MM.1S (cell line): ENCODE results near the gene PHACTR1.

Source experiments
- DNase-seq: peaks from one replicate; pipeline ENCODE4 v3.0.0-alpha.2; 2015
- H2AFZ ChIP-seq: fragments of 300-600 bp; sonication (generic); 2 replicates; pipeline ENCODE4 v1.6.0; 2016; ENCODE audit warnings: antibody characterized with exemption, low read length
- H3F3A ChIP-seq: fragments of 300-600 bp; sonication (generic); 2 replicates; pipeline ENCODE4 v1.6.1; 2016; ENCODE audit warnings: mild to moderate bottlenecking, antibody characterized with exemption, low read length, moderate library complexity, mixed read lengths; ENCODE audit not compliant: insufficient read depth
- H3K27ac ChIP-seq: fragments of 300-600 bp; sonication (generic); 2 replicates; pipeline ENCODE4 v1.5.1; 2016; ENCODE audit warnings: mild to moderate bottlenecking, low read length
- H3K27me3 ChIP-seq: fragments of 300-600 bp; sonication (generic); replicated peaks from 2 replicates; pipeline ENCODE4 v1.6.0; 2016; ENCODE audit warnings: low read length; ENCODE audit not compliant: insufficient read depth
- H3K36me3 ChIP-seq: fragments of 300-600 bp; sonication (generic); replicated peaks from 2 replicates; pipeline ENCODE4 v1.6.1; 2016; ENCODE audit warnings: mild to moderate bottlenecking, low read length, mixed read lengths; ENCODE audit not compliant: insufficient read depth
- H3K4me1 ChIP-seq: fragments of 300-600 bp; sonication (generic); 2 replicates; pipeline ENCODE4 v1.6.1; 2016; ENCODE audit warnings: low read length, mixed read lengths
- H3K4me2 ChIP-seq: fragments of 300-600 bp; sonication (generic); 2 replicates; pipeline ENCODE4 v1.6.0; 2016; ENCODE audit warnings: low read depth, low read length
- H3K4me3 ChIP-seq: fragments of 300-600 bp; sonication (generic); 2 replicates; pipeline ENCODE4 v1.5.1; 2016; ENCODE audit warnings: low read length, mixed read lengths
- H3K79me2 ChIP-seq: fragments of 300-600 bp; sonication (generic); 2 replicates; pipeline ENCODE4 v1.6.1; 2016; ENCODE audit warnings: mixed run types, low read length, mixed read lengths
- H3K9ac ChIP-seq: fragments of 300-600 bp; sonication (generic); 2 replicates; pipeline ENCODE4 v1.6.1; 2016; ENCODE audit warnings: low read length, mixed read lengths
- H3K9me2 ChIP-seq: fragments of 300-600 bp; sonication (generic); replicated peaks from 2 replicates; pipeline ENCODE4 v1.6.1; 2016; ENCODE audit warnings: mild to moderate bottlenecking, low read length, mixed read lengths; ENCODE audit not compliant: insufficient read depth
- H3K9me3 ChIP-seq: fragments of 300-600 bp; sonication (generic); replicated peaks from 2 replicates; pipeline ENCODE4 v1.6.1; 2016; ENCODE audit warnings: mild to moderate bottlenecking, low read length, mixed read lengths; ENCODE audit not compliant: insufficient read depth
- H4K20me1 ChIP-seq: fragments of 300-600 bp; sonication (generic); 2 replicates; pipeline ENCODE4 v1.6.1; 2016; ENCODE audit warnings: mild to moderate bottlenecking, low read length, moderate library complexity, mixed read lengths; ENCODE audit not compliant: insufficient read depth
- EZH2 ChIP-seq: fragments of 300-600 bp; sonication (generic); optimal IDR thresholded peaks from 2 replicates; pipeline ENCODE3; 2017; ENCODE audit warnings: low read depth, mild to moderate bottlenecking, antibody characterized with exemption, low read length, mixed read lengths
- EZH2phosphoT487 ChIP-seq: fragments of 300-600 bp; sonication (generic); IDR thresholded peaks from 2 replicates; pipeline ENCODE4 v1.6.1; 2018; ENCODE audit warnings: antibody characterized with exemption, low read length
- TF ChIP-seq, protein P1 (sequence below): fragments of 300-600 bp; sonication (generic); IDR thresholded peaks from 2 replicates; pipeline ENCODE4 v1.5.1; 2016; ENCODE audit warnings: antibody characterized with exemption, low read length, mixed read lengths

Gene PHACTR1

DNA sequence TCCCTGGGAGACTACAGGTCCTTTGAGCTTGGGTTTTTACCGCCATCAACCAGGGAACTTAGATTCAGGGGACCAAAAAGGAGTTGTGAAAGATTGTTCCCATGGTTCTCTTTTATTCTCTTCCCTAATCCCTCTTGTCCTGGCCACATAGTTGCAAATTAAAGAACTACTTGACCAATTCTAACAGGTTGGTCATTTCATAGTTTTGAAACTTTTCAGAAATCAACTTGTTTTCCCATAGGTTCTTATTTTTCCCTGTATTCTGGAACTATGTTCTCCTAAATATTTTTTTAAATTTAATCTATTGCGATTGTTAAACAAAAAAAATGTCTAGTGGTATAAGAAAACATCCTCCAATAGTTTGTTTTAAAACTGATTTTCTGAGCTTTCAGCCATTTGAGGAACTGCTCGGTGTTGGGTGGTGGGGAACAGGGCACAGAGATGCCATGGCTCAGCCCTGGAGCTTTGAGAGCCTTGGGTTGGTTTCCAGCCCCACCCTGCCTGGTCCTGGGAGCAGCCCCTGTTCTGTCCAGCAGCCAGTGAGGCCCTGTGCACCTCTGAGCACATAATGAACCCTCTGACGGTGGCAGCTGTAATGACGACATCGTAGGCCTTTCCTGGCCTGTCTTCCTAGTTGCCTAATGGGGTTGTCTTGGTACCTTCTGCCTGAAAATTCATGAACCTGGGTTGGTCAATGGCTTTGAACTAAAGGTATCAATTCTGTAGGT is 558.3 kb downstream of the PHACTR1 start:
- Histone ChIP-seq H3F3A (peaks cover 28% of the 10 kb centered on the region), H3K79me2 (peaks cover 71% of the 10 kb centered on the region), H3K4me3 (peak overlapping the region; percentile 67), H4K20me1 (no peaks in the 10 kb centered on the region), H2AFZ (peak overlapping the region; percentile 33; the same call in 1 of the 2 replicates), H3K27ac (peak overlapping the region; percentile 86), H3K4me1 (peaks cover 37% of the 10 kb centered on the region), H3K36me3 (no peaks in the 10 kb centered on the region), H3K4me2 (peak overlapping the region; percentile 77), H3K9ac (peak overlapping the region; percentile 73), H3K9me2 (no peaks in the 10 kb centered on the region), H3K9me3 (no peaks in the 10 kb centered on the region), H3K27me3 (no peaks in the 10 kb centered on the region)
- TF ChIP-seq EZH2phosphoT487 = no peak
- TF ChIP-seq, protein P1, sequence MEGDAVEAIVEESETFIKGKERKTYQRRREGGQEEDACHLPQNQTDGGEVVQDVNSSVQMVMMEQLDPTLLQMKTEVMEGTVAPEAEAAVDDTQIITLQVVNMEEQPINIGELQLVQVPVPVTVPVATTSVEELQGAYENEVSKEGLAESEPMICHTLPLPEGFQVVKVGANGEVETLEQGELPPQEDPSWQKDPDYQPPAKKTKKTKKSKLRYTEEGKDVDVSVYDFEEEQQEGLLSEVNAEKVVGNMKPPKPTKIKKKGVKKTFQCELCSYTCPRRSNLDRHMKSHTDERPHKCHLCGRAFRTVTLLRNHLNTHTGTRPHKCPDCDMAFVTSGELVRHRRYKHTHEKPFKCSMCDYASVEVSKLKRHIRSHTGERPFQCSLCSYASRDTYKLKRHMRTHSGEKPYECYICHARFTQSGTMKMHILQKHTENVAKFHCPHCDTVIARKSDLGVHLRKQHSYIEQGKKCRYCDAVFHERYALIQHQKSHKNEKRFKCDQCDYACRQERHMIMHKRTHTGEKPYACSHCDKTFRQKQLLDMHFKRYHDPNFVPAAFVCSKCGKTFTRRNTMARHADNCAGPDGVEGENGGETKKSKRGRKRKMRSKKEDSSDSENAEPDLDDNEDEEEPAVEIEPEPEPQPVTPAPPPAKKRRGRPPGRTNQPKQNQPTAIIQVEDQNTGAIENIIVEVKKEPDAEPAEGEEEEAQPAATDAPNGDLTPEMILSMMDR = no peak
- TF ChIP-seq EZH2 = no peak
- DNase-seq = no peak

DNA sequence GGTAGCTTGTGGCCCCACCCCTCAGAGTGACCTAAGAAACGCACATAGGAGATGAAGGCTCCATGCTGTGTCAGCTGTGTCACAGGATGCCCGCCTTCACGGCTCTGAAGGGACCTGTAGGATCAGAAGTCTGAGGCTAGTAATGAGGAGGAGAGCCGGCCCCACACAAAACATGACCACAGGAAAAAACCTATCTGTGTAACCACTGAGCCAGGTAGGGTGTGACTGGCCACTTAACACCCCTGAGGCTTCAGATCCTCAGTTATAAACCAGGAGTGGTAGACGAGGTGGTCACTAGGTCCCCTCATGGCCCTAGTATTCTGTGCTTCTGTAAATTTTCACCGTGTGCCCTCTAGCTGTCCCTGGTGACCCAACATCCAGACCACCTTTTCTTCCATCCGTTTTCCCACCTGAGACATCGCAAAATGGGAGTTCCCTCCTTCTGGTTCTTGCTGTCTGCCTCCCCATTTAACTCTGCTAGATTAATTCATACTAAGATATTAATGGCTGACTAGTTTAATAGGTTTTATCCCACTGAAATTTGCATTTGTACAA is 558.9 kb downstream of the PHACTR1 start:
- H4K20me1 ChIP-seq = no peaks in the 10 kb centered on the region
- peaks cover 76% of the 10 kb centered on the region for H3K79me2 ChIP-seq
- H3K4me2 ChIP-seq = peak overlapping the region; percentile 77
- H3K9me2 ChIP-seq = no peaks in the 10 kb centered on the region
- H3K9me3 ChIP-seq = no peaks in the 10 kb centered on the region
- H3K36me3 ChIP-seq = no peaks in the 10 kb centered on the region
- peaks cover 28% of the 10 kb centered on the region for H3F3A ChIP-seq
- peak overlapping the region; percentile 86; the same call in 1 of the 2 replicates for H3K27ac ChIP-seq
- H3K4me1 ChIP-seq = peaks cover 37% of the 10 kb centered on the region
- no peak overlapping the region for H2AFZ ChIP-seq
- no peak for DNase-seq
- H3K9ac ChIP-seq = peak overlapping the region; percentile 73; the same call in 1 of the 2 replicates
- TF ChIP-seq, protein P1 = no peak
- TF ChIP-seq EZH2 = no peak
- no peak for TF ChIP-seq EZH2phosphoT487
- no peaks in the 10 kb centered on the region for H3K27me3 ChIP-seq
- peak overlapping the region; percentile 67 for H3K4me3 ChIP-seq

DNA sequence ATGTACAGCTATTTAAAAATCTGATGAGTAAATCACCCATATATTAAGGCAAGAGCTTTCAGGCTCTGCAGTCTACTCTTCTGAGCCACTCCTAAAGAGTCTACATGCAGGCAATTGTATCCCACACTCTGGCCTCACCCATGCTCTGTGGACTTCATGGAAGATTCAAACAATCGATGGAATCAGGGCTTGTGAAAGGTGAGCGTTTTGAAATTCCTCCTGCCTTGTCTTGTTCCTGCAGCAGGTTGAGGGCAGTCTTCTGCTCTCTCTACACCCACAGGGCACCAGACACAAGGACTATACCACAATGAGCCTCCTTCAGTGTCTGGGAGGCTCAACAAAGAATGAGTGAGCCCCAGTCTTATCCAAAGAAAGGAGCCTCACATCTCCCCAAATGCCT is 560.7 kb downstream of the PHACTR1 start:
- peaks cover 86% of the 10 kb centered on the region for H3K79me2 ChIP-seq
- no peaks in the 10 kb centered on the region for H3K27me3 ChIP-seq
- peak overlapping the region; percentile 41; the same call in 1 of the 2 replicates for H3K27ac ChIP-seq
- H3K4me1 ChIP-seq = peaks cover 33% of the 10 kb centered on the region
- H3K36me3 ChIP-seq = no peaks in the 10 kb centered on the region; the same call in 1 of the 2 replicates
- no peaks in the 10 kb centered on the region for H3K9me3 ChIP-seq
- no peaks in the 10 kb centered on the region for H4K20me1 ChIP-seq
- peaks cover 28% of the 10 kb centered on the region for H3F3A ChIP-seq
- H3K9ac ChIP-seq = no peak overlapping the region
- no peak overlapping the region for H2AFZ ChIP-seq
- no peaks in the 10 kb centered on the region for H3K9me2 ChIP-seq
- TF ChIP-seq, protein P1 = no peak
- TF ChIP-seq EZH2phosphoT487 = no peak
- no peak for TF ChIP-seq EZH2
- H3K4me3 ChIP-seq = no peak overlapping the region
- no peak for DNase-seq
- peak overlapping the region; percentile 24; the same call in 1 of the 2 replicates for H3K4me2 ChIP-seq
